BJ (cell line): ENCODE data around the gene SH3BGRL. TPM values are rescaled to one million over a fixed set of nuclear protein-coding genes. Genes with fewer than 3 reads are reported as not detected.

Source experiments
- CTCF ChIA-PET: fragments of 350-600 bp; formaldehyde crosslinking; extraction: SDS; loops from one replicate; lab custom pipeline; 2021; ENCODE audit warnings: antibody characterized with exemption, inconsistent platforms; lab: Yijun Ruan, JAX
- POLR2A ChIA-PET: fragments of 300-600 bp; sonication (Branson Sonifier 250); formaldehyde crosslinking; extraction: SDS; loops from one replicate; lab custom pipeline; 2021; ENCODE audit warnings: antibody characterized with exemption; lab: Charles Lee
- DNase-seq: peaks from one replicate; pipeline ENCODE4 v3.0.0-alpha.2; 2011; ENCODE audit warnings: low read depth
- H3K27me3 ChIP-seq: 2 replicates; pipeline ENCODE4 v1.6.0; 2011; ENCODE audit warnings: low read length; ENCODE audit not compliant: control insufficient read depth, insufficient read depth
- H3K36me3 ChIP-seq: 2 replicates; pipeline ENCODE4 v1.5.1; 2011; ENCODE audit warnings: low read length; ENCODE audit not compliant: control insufficient read depth, insufficient read depth
- H3K4me3 ChIP-seq: 2 replicates; pipeline ENCODE4 v1.5.1; 2011; ENCODE audit warnings: low read depth, mild to moderate bottlenecking, control low read depth, low read length
- CTCF ChIP-seq: IDR thresholded peaks from 2 replicates; pipeline ENCODE4 v1.5.1; 2011; ENCODE audit warnings: low read depth, mild to moderate bottlenecking, control low read depth, inconsistent platforms, low read length, moderate library complexity; ENCODE audit not compliant: insufficient read depth
- polyA plus RNA-seq: library from polyadenylated mRNA; depleted of rRNA; stranded (reverse); fragments of >200 nt; gene quantifications from 2 replicates; pipeline ENCODE4 v1.2.3, GENCODE V29; 2011

The SH3BGRL gene
- polyA plus RNA-seq, 1 experiment: 85.2 TPM

GRCh38 chrX:81208916-81209315, 7.0 kb downstream of the SH3BGRL start:
- H3K27me3 ChIP-seq: no peaks in the 10 kb centered on the region
- ChIA-PET CTCF (no interaction called here), POLR2A (no interaction called here)
- no peaks in the 10 kb centered on the region for H3K36me3 ChIP-seq
- no peak overlapping the region for H3K4me3 ChIP-seq
- no peak for DNase-seq
- no peak for TF ChIP-seq CTCF

GRCh38 chrX:81215685-81216084, 13.8 kb downstream of the SH3BGRL start:
- POLR2A ChIA-PET: no interaction called here
- no peaks in the 10 kb centered on the region for H3K27me3 ChIP-seq
- CTCF ChIA-PET: no interaction called here
- no peak for TF ChIP-seq CTCF
- no peaks in the 10 kb centered on the region for H3K36me3 ChIP-seq
- no peak for DNase-seq
- no peak overlapping the region for H3K4me3 ChIP-seq

DNA sequence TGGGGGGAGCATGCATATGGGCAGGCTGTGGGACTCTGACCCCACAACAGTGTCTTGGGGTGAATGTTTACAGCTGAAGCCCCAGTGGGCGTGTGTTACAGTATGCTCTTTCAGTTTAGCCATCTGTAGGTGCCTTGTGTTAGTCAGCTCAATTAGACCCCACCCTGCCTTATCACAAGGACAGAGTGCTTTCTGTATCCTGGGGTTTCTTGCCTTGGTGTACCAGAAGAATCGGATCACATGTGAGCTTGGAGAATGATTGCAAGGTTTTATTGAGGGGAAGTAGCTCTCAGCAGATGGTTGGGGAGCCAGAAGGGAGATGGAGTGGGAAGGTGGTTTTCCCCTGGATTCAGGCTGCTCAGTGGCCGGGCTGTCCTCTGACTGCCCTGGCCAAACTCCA, 27.3 kb downstream of the SH3BGRL start:
- CTCF ChIA-PET: no interaction called here
- Histone ChIP-seq H3K36me3 (no peaks in the 10 kb centered on the region), H3K4me3 (no peak overlapping the region), H3K27me3 (no peaks in the 10 kb centered on the region)
- DNase-seq: no peak
- POLR2A ChIA-PET: no interaction called here
- TF ChIP-seq CTCF: no peak

- DNase-seq: no peak
- no peaks in the 10 kb centered on the region for H3K36me3 ChIP-seq
- no peak for TF ChIP-seq CTCF
- ChIA-PET CTCF (no interaction called here), POLR2A (no interaction called here)
- no peak overlapping the region for H3K4me3 ChIP-seq
- H3K27me3 ChIP-seq: no peaks in the 10 kb centered on the region
Observed at GRCh38 chrX:81229901-81230300, 28.0 kb downstream of the SH3BGRL start.

DNA sequence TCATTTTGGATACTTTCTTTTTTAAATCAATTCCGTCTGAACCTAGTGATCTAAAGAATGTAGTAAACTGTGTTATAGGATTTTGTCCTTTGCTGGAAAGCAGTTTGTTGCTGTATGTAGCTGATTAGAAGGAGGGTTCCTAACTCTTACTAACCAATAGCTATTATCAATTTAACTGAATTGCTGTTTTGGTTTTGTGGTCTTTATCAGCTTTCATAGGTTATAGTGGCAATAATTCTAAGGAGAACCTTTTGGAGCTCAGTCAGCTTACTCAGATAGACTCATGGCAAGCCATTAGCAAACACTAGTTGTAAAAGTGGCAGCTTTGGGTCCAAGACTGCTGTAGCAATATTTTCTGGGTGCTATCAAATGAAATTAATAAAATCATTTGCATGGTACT, 29.6 kb downstream of the SH3BGRL start:
- CTCF ChIA-PET: no interaction called here

More for the DNA sequence above, 29.6 kb downstream of the SH3BGRL start:
- POLR2A ChIA-PET: no interaction called here
- H3K27me3 ChIP-seq: no peaks in the 10 kb centered on the region
- no peaks in the 10 kb centered on the region for H3K36me3 ChIP-seq
- DNase-seq: no peak
- no peak overlapping the region for H3K4me3 ChIP-seq
- TF ChIP-seq CTCF: no peak
